NB4 (cell line): ENCODE results near the gene CDK8.
"Not testable (repeated sequence)": the region's sequence is repeated elsewhere in the genome, so short reads cannot be mapped to it uniquely, and the experiment has no call there.

Experiments
- DNase-seq: peaks from one replicate; pipeline ENCODE4 v3.0.0; 2010; ENCODE audit warnings: low read depth
- H3K4me3 ChIP-seq: one replicate; pipeline ENCODE4 v1.5.1; 2011; ENCODE audit warnings: mild to moderate bottlenecking, low read depth, low read length, moderate library complexity
- CTCF ChIP-seq: IDR thresholded peaks from one replicate; pipeline ENCODE4 v1.5.1; 2012; ENCODE audit warnings: low read depth, low read length
- MYC ChIP-seq: IDR thresholded peaks from 2 replicates; pipeline ENCODE4 v1.6.1; 2011; ENCODE audit warnings: low read depth, low read length
- POLR2A ChIP-seq: IDR thresholded peaks from 2 replicates; pipeline ENCODE4 v1.6.1; 2011; ENCODE audit warnings: mild to moderate bottlenecking; ENCODE audit not compliant: insufficient read length; ENCODE audit errors: extremely low read depth
- TF ChIP-seq, protein P1 (sequence below): IDR thresholded peaks from 2 replicates; pipeline ENCODE4 v1.6.1; 2011; ENCODE audit warnings: low read depth, low read length

CDK8 gene

GRCh38 chr13:26310003-26310402 is 56.1 kb downstream of the CDK8 start:
- no peak for DNase-seq
- H3K4me3 ChIP-seq: no peak overlapping the region
- TF ChIP-seq POLR2A (no peak), CTCF (no peak)

GRCh38 chr13:26310470-26310869 is 56.5 kb downstream of the CDK8 start:
- DNase-seq: no peak
- TF ChIP-seq POLR2A: no peak
- no peak overlapping the region for H3K4me3 ChIP-seq

DNA sequence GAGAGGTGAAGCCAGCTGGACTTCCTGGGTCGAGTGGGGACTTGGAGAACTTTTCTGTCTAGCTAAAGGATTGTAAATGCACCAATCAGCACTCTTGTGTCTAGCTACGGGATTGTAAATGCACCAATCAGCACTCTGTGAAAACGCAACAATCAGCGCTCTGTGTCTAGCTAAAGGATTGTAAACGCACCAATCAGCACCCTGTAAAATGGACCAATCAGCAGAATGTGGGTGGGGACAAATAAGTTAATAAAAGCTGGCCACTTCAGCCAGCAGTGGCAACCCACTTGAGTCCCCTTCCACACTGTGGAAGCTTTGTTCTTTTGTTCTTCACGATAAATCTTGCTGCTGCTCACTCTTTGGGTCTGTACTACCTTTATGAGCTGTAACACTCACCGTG is 58.1 kb downstream of the CDK8 start:
- DNase-seq, H3K4me3 ChIP-seq: not testable (repeated sequence)

DNA sequence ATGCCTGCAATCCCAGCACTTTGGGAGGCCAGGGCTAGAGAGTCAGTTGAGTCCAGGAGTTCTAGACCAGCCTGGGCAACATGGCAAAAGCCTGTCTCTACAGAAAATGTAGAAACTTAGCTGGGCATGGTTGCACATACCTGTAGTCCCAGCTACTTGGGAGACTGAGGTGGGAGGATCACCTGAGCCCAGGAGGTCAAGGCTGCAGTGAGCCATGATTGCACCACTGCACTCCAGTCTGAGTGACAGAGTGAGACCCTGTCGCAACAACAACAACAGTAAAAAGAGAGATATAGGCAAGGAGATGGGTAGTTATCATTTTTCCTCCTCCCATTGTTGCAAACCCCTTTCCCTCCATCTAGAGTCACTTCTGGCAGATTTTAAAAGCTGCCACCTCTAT is 62.2 kb downstream of the CDK8 start:
- not testable (repeated sequence) for DNase-seq, H3K4me3 ChIP-seq

DNA sequence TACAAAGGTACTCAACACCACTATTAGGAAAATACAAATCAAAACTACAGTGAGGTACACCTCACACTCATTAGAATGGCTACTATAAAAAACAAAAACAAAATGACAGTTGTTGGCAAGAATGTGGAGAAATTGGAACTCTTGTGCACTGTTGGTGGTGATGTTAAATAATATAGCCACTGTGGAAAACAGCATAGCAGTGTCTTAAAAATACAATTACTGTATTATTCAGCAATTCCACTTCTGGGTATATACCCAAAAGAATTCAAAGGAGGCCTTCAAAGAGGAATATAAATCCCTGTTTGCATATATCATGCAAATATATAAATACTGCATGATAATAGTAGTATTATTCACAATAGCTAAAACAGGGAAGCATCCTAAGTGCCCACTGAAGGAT is 66.8 kb downstream of the CDK8 start:
- H3K4me3 ChIP-seq: no peak overlapping the region
- no peak for DNase-seq
- TF ChIP-seq POLR2A: no peak
- TF ChIP-seq MYC: no peak
- no peak for TF ChIP-seq CTCF
- TF ChIP-seq, protein P1, sequence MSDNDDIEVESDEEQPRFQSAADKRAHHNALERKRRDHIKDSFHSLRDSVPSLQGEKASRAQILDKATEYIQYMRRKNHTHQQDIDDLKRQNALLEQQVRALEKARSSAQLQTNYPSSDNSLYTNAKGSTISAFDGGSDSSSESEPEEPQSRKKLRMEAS: no peak

GRCh38 chr13:26323127-26323526 is 69.2 kb downstream of the CDK8 start:
- no peak for DNase-seq
- TF ChIP-seq MYC: no peak
- TF ChIP-seq, protein P1: no peak
- no peak for TF ChIP-seq CTCF
- TF ChIP-seq POLR2A: no peak
- no peak overlapping the region for H3K4me3 ChIP-seq

DNA sequence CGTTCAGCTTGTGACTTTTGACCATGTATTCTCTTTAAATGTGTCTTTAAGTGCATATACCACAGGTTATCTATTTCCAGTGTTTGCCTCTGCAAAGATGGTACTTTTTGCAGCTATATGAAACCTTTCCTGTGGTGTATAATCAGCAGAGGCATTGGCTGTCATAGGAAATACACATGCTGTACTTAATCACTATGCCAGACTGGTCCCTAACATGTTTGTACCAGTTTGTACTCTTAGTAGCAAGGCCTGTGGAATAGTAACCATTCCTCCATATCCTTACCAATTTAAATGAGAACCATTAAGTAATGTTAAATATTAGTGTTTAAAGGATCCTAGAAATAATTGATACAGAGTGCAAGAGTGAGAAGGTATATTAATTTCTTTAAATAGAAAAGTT is 69.8 kb downstream of the CDK8 start:
- DNase-seq: no peak
- H3K4me3 ChIP-seq: no peak overlapping the region
- TF ChIP-seq POLR2A (no peak), MYC (no peak), CTCF (no peak)
- TF ChIP-seq, protein P1: no peak

DNA sequence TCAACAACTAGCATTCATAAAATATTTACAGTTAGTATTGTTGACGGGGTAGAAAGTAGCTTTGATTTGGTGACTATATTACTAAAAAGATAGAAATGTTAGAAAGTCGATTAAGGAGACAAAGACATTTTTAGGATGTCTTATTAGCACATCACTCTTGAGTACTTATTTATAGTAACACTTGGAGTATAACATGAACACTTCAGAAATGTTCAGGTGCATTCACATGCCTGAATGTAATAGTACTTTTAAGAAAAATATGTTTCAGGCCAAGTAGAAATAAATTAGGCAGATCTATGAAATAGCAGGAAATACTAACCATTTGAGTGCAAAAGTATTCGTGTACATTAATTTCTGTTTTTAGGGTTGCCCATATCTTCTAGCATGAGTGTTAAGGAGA is 70.4 kb downstream of the CDK8 start:
- no peak overlapping the region for H3K4me3 ChIP-seq
- no peak for DNase-seq
- no peak for TF ChIP-seq CTCF
- TF ChIP-seq POLR2A: no peak
- no peak for TF ChIP-seq MYC
- TF ChIP-seq, protein P1: no peak
